GM18505 (cell line): ENCODE data around the gene BABAM2.

ENCODE experiments used
- ATAC-seq: cut with Tn5 transposase; IDR thresholded peaks from one replicate; pipeline ENCODE4 v1.9.1; 2021; ENCODE audit not compliant: unreplicated experiment
- POLR2A ChIP-seq: IDR thresholded peaks from 4 replicates; pipeline ENCODE4 v1.6.1; 2011; ENCODE audit warnings: borderline replicate concordance; ENCODE audit not compliant: insufficient read depth, insufficient read length; ENCODE audit errors: extremely low read depth

Gene BABAM2

GRCh38 chr2:27890146-27890923 lies at the start of gene BABAM2, which contains the start of gene RBKS:
TSS of gene BABAM2 (plus strand) at chr2:27890729. CDS start at chr2:27894557, 3,828 bp downstream.
TSS of gene RBKS (minus strand) at chr2:27890387. CDS start at chr2:27890345, 42 bp downstream.
- TF ChIP-seq POLR2A: peak; percentile 87
- peak; percentile 83 for ATAC-seq

GRCh38 chr2:27842894-27843293 lies 47.6 kb upstream of the BABAM2 start:
- TF ChIP-seq POLR2A: no peak
- no peak for ATAC-seq

GRCh38 chr2:27843992-27844391 lies 46.5 kb upstream of the BABAM2 start:
- ATAC-seq: no peak
- TF ChIP-seq POLR2A: no peak

- ATAC-seq: no peak
These were observed 45.7 kb upstream of the BABAM2 start for GRCh38 chr2:27844821-27845255.

GRCh38 chr2:27847333-27847732 lies 43.2 kb upstream of the BABAM2 start:
- no peak for ATAC-seq
- TF ChIP-seq POLR2A: no peak

More at GRCh38 chr2:27844821-27845255, 45.7 kb upstream of the BABAM2 start:
- TF ChIP-seq POLR2A: no peak

GRCh38 chr2:27849558-27850205 lies 40.8 kb upstream of the BABAM2 start:
- no peak for TF ChIP-seq POLR2A
- ATAC-seq: no peak

- no peak for ATAC-seq
- no peak for TF ChIP-seq POLR2A
These were observed 37.8 kb upstream of the BABAM2 start for GRCh38 chr2:27852691-27853090.

GRCh38 chr2:27854229-27854862 lies 36.2 kb upstream of the BABAM2 start:
- no peak for ATAC-seq
- no peak for TF ChIP-seq POLR2A

- no peak for ATAC-seq
- no peak for TF ChIP-seq POLR2A
These were observed 35.1 kb upstream of the BABAM2 start for GRCh38 chr2:27855476-27855875.

GRCh38 chr2:27856386-27856785 lies 34.1 kb upstream of the BABAM2 start:
- no peak for TF ChIP-seq POLR2A
- ATAC-seq: no peak

- ATAC-seq: no peak
- TF ChIP-seq POLR2A: no peak
These were observed 33.6 kb upstream of the BABAM2 start for GRCh38 chr2:27856956-27857355.

GRCh38 chr2:27857417-27858172 lies 32.9 kb upstream of the BABAM2 start:
- ATAC-seq: no peak
- no peak for TF ChIP-seq POLR2A

GRCh38 chr2:27860111-27860510 lies 30.4 kb upstream of the BABAM2 start:
- no peak for ATAC-seq
- no peak for TF ChIP-seq POLR2A
